ENCODE data around the gene IGFL4. TPM values are rescaled to one million over a fixed set of nuclear protein-coding genes. Genes with fewer than 3 reads are reported as not detected.

IGFL4 gene
- polyA plus RNA-seq, 3 donors from 2014 or later = not detected

DNA sequence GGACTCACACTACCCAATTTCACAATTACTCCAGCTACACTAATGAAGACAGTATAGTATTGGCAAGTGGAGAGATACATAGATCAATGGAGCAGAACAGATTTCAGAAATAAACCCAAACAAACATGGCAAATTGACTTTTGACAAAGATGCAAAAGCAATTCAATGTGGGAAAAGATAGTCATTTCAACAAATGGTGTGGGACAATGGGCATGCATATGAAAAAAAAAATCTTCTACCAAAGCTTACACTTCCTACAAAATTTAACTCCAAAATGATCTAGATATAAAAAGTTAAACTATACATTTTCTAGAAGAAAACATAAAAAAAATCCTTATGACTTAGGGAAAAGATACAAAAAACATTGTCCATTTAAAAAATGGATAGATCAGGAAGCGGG, 2.7 kb upstream of the IGFL4 start:
- Mint-ChIP-seq H3K27me3 (ENCODE audit: low read depth in 3 of 3) (peaks cover 7 to 22% (median 11%) of the 10 kb centered on the region in 3 donors), H3K9me3 (peaks cover 0 to 4% (median 0%) of the 10 kb centered on the region in 6 donors), H3K36me3 (no peaks in the 10 kb centered on the region), H3K4me1 (no peaks in the 10 kb centered on the region), H3K27ac (no peak overlapping the region), H3K4me3 (no peak overlapping the region)
- no peak for DNase-seq

DNA sequence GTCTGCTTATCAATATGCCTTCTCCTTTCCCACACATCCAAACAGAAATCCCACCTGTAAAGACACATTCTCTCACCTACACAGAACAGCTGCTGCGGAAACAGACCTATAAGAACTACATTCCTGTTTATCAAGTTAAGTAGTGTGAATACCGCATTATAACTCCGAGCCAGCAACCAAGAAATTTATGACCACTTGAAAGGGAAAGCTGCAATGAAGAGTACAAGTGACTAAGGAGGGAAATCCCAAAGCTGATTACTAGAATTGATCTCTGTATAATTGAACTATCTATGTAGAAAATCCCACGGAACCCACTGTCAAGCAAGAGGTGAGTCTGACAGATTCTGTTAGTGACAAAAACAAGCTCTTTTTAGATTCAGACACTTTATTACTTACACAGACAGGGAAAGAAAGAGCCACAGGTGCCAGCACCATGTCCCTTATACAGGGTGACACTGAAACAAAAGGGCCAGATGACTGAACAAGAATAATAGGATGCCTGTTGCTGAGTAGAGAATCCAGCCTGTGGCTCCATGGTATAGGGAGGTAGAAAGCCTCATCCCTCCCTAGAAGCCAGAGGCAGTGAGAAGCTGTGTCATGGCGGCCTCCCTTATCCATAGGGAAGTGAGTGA, 1.6 kb upstream of the IGFL4 start:
- Mint-ChIP-seq H3K27me3 (ENCODE audit: low read depth in 3 of 3) (peaks cover 7 to 17% (median 9%) of the 10 kb centered on the region in 3 donors), H3K36me3 (no peaks in the 10 kb centered on the region), H3K4me3 (no peak overlapping the region), H3K9me3 (peaks cover 0 to 4% (median 0%) of the 10 kb centered on the region in 6 donors), H3K4me1 (no peaks in the 10 kb centered on the region), H3K27ac (no peak overlapping the region)
- DNase-seq = no peak

DNA sequence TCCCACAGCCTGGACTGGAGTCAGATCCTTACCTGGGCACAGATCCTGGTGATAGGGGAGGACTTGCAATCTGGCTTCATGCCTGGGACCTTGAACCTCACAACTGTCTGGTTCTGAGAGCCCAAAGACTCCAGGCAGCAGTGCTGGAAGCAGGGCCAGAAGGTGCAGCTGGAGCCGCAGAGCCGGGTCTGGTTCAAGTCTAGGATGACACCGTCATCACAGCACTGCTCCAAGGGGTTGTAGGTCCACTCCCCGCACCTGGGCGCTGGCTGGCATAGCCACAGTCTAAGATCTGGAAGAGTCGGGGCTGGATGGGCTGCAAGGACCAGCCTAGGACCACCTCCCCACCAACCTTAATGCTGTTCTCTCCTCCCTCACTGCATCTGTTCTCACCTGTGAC, 677 bp downstream of the IGFL4 start:
- H3K27ac Mint-ChIP-seq = no peak overlapping the region
- H3K27me3 Mint-ChIP-seq (ENCODE audit: low read depth in 3 of 3) = peaks cover 8 to 16% (median 9%) of the 10 kb centered on the region in 3 donors
- H3K4me1 Mint-ChIP-seq = no peaks in the 10 kb centered on the region
- H3K4me3 Mint-ChIP-seq = no peak overlapping the region
- peaks cover 0 to 3% (median 0%) of the 10 kb centered on the region in 3 donors for H3K36me3 Mint-ChIP-seq
- no peak for DNase-seq
- H3K9me3 Mint-ChIP-seq = peaks cover 0 to 4% (median 0%) of the 10 kb centered on the region in 6 donors

DNA sequence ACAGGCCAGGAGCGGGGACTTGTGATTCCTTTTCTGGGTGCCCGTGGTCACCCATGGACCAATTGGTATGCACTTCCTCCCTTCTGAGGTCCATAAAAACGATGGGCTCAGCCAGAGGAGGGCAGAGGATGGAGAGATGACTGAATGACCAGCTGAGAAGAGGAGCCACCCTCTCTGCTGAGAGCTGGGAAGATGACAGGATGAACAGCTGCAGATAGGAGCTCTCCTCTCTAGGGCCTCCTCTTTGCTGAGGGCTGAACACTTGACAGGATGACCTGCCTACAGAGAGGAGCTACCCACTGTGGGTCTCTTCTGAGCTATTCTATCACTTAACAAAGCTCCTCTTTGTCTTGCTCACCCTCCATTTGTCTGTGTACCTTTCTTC, 4.1 kb downstream of the IGFL4 start:
- Mint-ChIP-seq H3K36me3 (peaks cover 0 to 3% (median 0%) of the 10 kb centered on the region in 3 donors), H3K4me1 (no peaks in the 10 kb centered on the region), H3K4me3 (no peak overlapping the region), H3K9me3 (peaks cover 0 to 3% (median 0%) of the 10 kb centered on the region in 6 donors), H3K27me3 (ENCODE audit: low read depth in 3 of 3) (peaks cover 3 to 10% (median 9%) of the 10 kb centered on the region in 3 donors), H3K27ac (no peak overlapping the region)
- no peak for DNase-seq

DNA sequence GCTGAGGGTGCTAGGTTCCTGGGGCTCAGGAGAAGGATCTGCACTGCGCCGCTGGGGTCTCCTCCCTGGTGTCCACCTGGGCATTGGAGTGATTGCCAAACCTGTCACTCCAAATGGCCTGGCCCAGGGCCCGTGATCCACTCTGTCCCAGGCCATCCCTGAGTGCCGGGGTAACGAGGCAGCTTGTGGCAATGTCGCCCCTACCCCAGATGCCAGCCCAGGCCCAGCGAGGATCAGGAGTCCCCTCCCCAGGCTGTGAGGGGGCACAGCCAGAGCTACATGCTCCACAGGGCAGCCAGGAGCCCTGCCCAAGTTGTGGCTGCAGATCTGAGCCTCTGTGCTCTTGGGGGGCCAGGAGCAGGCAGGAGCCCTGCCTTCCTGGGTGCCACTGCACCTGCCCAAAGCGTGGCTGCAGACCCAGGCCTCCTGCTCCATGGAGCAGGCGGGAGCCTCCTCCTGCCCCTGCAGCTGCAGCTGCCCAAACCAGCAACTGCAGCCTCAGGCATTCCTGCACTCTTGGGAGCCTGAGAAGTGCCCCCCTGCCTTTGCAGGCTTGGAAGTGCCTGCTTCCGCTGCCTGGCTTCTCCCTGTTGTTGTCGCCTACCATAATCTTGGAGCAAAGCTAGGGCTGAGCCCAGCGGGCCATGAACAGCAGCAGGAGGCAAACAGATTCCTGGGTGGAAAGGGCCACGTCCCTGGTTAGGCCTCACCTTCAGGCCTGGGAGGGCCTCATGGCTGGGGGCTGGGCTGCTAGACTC, 4.6 kb downstream of the IGFL4 start:
- Mint-ChIP-seq H3K27me3 (ENCODE audit: low read depth in 3 of 3) (peaks cover 6 to 14% (median 8%) of the 10 kb centered on the region in 3 donors), H3K9me3 (peaks cover 0 to 3% (median 0%) of the 10 kb centered on the region in 6 donors), H3K4me1 (no peaks in the 10 kb centered on the region), H3K4me3 (no peak overlapping the region), H3K36me3 (peaks cover 0 to 3% (median 0%) of the 10 kb centered on the region in 3 donors), H3K27ac (no peak overlapping the region)
- no peak for DNase-seq

DNA sequence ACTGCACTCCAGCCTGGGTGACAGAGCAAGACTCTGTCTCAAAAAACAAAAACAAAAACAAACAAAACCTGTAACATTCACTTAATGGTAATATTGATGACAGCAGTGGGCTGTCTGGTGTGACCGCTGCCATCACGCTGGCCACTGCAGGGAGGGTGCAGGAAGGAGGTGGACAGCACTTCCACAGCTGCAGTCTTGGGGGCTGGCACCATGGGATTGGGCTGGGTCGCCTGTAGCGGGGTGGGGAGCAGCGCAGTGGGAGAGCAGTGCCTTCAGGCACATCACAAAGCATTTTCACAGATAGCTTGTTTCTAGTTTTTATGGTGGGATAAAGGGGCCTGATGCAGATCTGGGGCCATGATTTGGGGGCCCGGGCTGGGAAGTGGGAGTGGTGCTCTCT, 5.3 kb downstream of the IGFL4 start:
- Mint-ChIP-seq H3K4me1 (no peaks in the 10 kb centered on the region), H3K27me3 (ENCODE audit: low read depth in 3 of 3) (peaks cover 4 to 17% (median 7%) of the 10 kb centered on the region in 3 donors), H3K9me3 (peaks cover 0 to 3% (median 0%) of the 10 kb centered on the region in 6 donors), H3K36me3 (peaks cover 0 to 3% (median 0%) of the 10 kb centered on the region in 3 donors), H3K27ac (no peak overlapping the region), H3K4me3 (no peak overlapping the region)
- no peak for DNase-seq

DNA sequence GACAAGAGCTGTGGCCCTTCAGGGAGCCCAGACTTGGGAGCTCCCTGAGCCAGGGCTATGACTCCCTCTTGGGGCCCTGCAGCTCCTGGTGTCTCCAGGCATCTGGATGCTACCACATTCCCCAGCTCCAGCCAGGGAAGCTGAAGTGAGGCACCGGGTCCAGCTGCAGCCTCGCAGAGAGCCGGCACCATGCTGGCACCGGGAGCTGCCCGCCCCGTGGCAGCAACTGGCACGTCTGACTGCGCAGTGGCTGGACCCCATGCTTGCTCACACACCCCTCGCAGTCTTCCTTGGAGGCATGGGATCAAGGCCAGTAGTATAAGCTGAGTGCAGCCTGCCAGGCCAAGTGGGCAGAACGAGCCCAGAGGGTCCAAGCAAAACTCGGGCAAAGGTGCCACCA, 7.4 kb downstream of the IGFL4 start:
- peaks cover 2 to 5% of the 10 kb centered on the region in 2 donors for H3K4me1 Mint-ChIP-seq
- no peak overlapping the region for H3K4me3 Mint-ChIP-seq
- no peaks in the 10 kb centered on the region for H3K9me3 Mint-ChIP-seq
- peaks cover 6 to 24% (median 9%) of the 10 kb centered on the region in 3 donors for H3K27me3 Mint-ChIP-seq (ENCODE audit: low read depth in 3 of 3)
- peaks cover 0 to 3% (median 0%) of the 10 kb centered on the region in 3 donors for H3K36me3 Mint-ChIP-seq
- no peak for DNase-seq
- no peak overlapping the region for H3K27ac Mint-ChIP-seq

DNA sequence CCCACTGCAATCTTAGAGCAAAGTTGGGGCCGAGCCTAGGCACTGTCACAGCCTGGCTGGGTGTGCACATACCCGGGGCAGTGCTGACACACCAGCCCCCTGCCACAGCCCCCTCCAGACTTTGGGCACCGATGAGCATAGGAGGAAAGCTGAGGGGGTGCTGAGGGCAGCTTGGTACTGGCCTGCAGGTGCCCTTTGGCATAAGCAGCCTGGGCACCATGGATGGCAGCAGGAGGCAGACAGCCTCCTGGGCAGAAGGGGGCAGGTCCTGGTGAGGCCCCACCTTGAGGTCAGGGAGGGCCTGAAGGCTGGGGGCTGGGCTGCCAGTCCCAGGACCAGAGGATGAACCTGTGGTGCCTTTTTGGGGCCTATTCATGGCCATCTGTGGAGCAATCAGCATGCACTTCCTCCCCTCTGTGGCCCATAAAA, 8.2 kb downstream of the IGFL4 start:
- Mint-ChIP-seq H3K27ac (no peak overlapping the region), H3K27me3 (ENCODE audit: low read depth in 3 of 3) (peaks cover 7 to 28% (median 9%) of the 10 kb centered on the region in 3 donors), H3K36me3 (peaks cover 0 to 3% (median 0%) of the 10 kb centered on the region in 3 donors), H3K4me3 (no peak overlapping the region), H3K9me3 (no peaks in the 10 kb centered on the region), H3K4me1 (peaks cover 2 to 5% of the 10 kb centered on the region in 2 donors)
- no peak for DNase-seq

DNA sequence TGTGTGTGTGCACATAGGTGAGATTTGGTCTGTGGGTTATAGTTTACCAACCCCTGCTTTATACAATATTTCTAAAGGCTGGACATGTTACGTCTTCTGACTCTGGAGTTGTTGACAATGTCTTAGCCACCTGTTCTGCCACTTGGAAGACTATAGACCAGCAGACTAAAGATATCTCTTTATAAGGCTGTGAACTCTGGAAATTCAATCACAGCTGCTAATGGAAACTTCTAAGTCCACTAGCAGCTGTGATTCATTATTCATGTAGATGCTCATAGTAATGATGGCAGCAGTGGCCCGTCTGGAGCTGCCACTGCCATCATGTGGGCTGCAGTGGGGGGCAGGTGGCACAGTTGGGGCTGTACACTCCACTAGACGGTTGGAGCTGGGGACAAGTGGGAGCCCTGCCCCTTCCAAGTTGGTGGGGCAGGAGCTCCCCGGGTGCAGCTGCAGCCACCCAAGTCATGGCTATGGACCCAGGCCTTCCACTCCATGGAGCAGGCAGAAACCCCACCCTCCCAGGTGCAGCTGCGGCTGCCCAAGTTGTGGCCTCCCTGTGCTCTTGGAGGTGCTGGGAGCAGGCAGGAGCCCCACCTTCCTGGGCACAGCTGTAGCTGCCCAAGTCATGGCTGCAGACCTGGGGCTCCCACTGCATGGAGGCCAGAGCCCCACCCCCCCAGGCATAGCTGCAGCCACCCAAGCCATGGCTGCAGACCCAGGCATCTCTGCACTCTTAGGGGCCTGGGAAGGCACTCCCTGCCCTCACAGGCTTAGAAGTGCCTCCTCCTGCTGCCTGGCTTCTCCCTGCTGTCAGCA, 8.8 kb downstream of the IGFL4 start:
- DNase-seq = no peak
- no peak overlapping the region for H3K27ac Mint-ChIP-seq
- no peak overlapping the region for H3K4me3 Mint-ChIP-seq
- no peaks in the 10 kb centered on the region for H3K9me3 Mint-ChIP-seq
- peaks cover 2 to 5% of the 10 kb centered on the region in 2 donors for H3K4me1 Mint-ChIP-seq
- H3K27me3 Mint-ChIP-seq (ENCODE audit: low read depth in 3 of 3) = peaks cover 8 to 28% (median 9%) of the 10 kb centered on the region in 3 donors
- peaks cover 0 to 2% (median 0%) of the 10 kb centered on the region in 3 donors for H3K36me3 Mint-ChIP-seq

DNA sequence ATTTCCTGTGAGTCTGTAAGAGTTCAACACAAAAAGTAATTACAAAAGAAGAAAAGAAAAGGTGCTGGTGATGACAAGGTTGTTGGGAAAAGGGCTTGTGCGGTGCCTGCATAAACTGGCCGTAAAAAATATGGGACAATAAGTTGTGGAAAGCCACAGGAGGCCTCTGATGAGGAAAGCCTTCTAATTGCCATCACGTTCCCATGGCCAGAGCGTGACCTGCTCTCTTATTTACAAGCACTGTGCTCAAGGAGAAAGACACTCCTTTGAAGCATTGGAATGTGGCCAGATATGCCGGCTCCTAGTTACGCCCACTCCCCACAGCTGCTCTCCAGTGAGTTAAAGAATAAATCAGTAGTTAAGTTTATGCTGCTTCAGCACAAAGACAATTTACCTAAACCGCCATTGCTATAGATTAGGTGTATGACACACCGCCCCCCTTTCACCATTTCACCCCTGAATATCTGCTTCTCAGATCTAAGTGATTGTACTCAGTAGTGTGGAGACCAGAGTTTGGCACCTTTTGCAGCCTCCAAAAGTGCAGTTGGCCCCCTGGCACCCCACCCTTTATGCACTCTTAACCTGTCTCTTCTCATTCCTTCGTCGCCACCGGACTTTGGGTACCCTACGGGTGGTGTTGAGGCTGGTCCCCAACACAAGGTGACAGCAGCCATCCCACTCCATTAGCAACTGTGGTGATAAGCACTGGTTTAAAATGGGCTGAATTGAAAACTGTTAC, 9.8 kb downstream of the IGFL4 start:
- no peaks in the 10 kb centered on the region for H3K36me3 Mint-ChIP-seq
- H3K9me3 Mint-ChIP-seq = no peaks in the 10 kb centered on the region
- no peak overlapping the region for H3K27ac Mint-ChIP-seq
- DNase-seq = no peak
- H3K4me3 Mint-ChIP-seq = no peak overlapping the region
- H3K4me1 Mint-ChIP-seq = peaks cover 5 to 15% of the 10 kb centered on the region in 2 donors
- peaks cover 9 to 34% (median 10%) of the 10 kb centered on the region in 3 donors for H3K27me3 Mint-ChIP-seq (ENCODE audit: low read depth in 3 of 3)

DNA sequence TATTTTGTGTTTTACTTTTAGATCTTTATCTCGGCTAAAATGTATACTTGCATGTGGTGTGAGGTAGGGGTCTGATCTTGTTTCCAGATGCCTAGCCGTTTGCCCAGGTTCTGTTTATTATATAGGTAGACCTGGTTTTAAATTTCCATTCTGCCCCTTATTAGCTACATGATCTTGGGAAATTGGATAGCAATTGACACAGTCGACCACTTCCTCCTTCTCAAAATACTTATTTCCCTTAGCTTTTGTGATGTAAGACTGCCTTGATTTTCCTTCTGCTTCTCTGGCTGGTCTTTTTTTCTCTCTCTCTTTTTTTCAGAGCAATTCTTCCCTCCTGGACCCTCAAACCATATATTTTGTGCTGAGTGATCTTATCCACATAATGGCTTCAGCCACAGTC, 15.0 kb downstream of the IGFL4 start:
- Mint-ChIP-seq H3K27ac (no peak overlapping the region), H3K36me3 (no peaks in the 10 kb centered on the region), H3K27me3 (ENCODE audit: low read depth in 3 of 3) (peaks cover 12 to 41% (median 18%) of the 10 kb centered on the region in 3 donors), H3K4me3 (no peak overlapping the region), H3K4me1 (peaks cover 7 to 23% of the 10 kb centered on the region in 2 donors), H3K9me3 (no peaks in the 10 kb centered on the region)
- DNase-seq = no peak

DNA sequence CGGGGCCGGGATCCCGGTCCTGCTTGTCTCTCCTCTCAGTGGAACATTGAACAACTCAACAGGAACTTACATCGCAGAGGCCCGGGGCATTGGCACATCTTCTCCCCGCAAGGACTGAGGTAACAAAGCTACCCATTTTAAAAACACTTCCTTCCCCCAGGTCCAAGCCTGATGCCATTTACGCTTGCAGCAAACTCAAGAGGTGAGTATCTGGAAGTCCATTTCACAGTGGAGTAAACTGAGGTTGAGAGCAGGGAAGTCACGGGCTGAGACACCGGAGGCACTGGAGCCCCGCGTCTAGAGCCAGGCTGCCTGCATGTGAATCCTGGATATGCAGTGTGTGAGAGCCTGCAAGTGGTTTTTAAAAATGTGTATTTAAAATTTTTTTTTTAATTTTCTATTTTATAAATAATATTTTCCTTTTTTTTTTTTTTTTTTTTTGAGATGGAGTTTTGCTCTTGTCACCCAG, 17.5 kb downstream of the IGFL4 start:
- Mint-ChIP-seq H3K4me3 (no peak overlapping the region), H3K27ac (no peak overlapping the region), H3K9me3 (no peaks in the 10 kb centered on the region), H3K27me3 (ENCODE audit: low read depth in 3 of 3) (peaks cover 8 to 31% (median 16%) of the 10 kb centered on the region in 3 donors), H3K4me1 (peaks cover 5 to 18% of the 10 kb centered on the region in 2 donors), H3K36me3 (peaks cover 0 to 4% (median 0%) of the 10 kb centered on the region in 3 donors)
- DNase-seq = no peak
